GM23338 (cell line): ENCODE results near the gene INPP5A. TPM values are rescaled to one million over a fixed set of nuclear protein-coding genes. Genes with fewer than 3 reads are reported as not detected.

Source experiments
- ATAC-seq: fragments of 200-7000 bp; cut with Tn5 transposase; 3 replicates; pipeline ENCODE4 v1.9.1; 2020
- DNase-seq: peaks from one replicate; pipeline ENCODE4 v3.0.0-alpha.2; 2015; ENCODE audit warnings: low spot score
- H2AFZ ChIP-seq: fragments of 200-600 bp; sonication (generic); 2 replicates; pipeline ENCODE4 v1.8.0; 2016; ENCODE audit warnings: antibody characterized with exemption, mild to moderate bottlenecking, moderate library complexity
- H3F3A ChIP-seq: fragments of 200-600 bp; sonication (generic); replicated peaks from 2 replicates; pipeline ENCODE4 v1.8.0; 2017; ENCODE audit warnings: antibody characterized with exemption, mixed run types, low read depth
- H3K27ac ChIP-seq: fragments of 200-600 bp; sonication (generic); 2 replicates; pipeline ENCODE4 v1.6.1; 2016; ENCODE audit warnings: low read depth
- H3K27me3 ChIP-seq: fragments of 200-600 bp; sonication (generic); 2 replicates; pipeline ENCODE4 v1.8.0; 2016; ENCODE audit warnings: mild to moderate bottlenecking, mixed run types, moderate library complexity; ENCODE audit not compliant: insufficient read depth
- H3K36me3 ChIP-seq: fragments of 200-600 bp; sonication (generic); 2 replicates; pipeline ENCODE4 v1.8.0; 2016; ENCODE audit warnings: mild to moderate bottlenecking; ENCODE audit not compliant: insufficient read depth
- H3K4me1 ChIP-seq: fragments of 200-600 bp; sonication (generic); 2 replicates; pipeline ENCODE4 v1.8.0; 2016; ENCODE audit warnings: mild to moderate bottlenecking, moderate library complexity; ENCODE audit not compliant: insufficient read depth
- H3K4me2 ChIP-seq: fragments of 200-600 bp; sonication (generic); 2 replicates; pipeline ENCODE4 v1.7.1; 2017; ENCODE audit warnings: mixed run types
- H3K4me3 ChIP-seq: fragments of 200-600 bp; sonication (generic); 2 replicates; pipeline ENCODE4 v1.6.1; 2016; ENCODE audit warnings: mixed run types
- H3K79me2 ChIP-seq: fragments of 200-600 bp; sonication (generic); replicated peaks from 2 replicates; pipeline ENCODE4 v1.8.0; 2017; ENCODE audit warnings: mild to moderate bottlenecking; ENCODE audit not compliant: insufficient read depth
- H3K9me2 ChIP-seq: fragments of 200-600 bp; sonication (generic); 2 replicates; pipeline ENCODE4 v1.8.0; 2017; ENCODE audit not compliant: insufficient read depth
- H4K20me1 ChIP-seq: fragments of 200-600 bp; sonication (generic); replicated peaks from 2 replicates; pipeline ENCODE4 v1.8.0; 2017; ENCODE audit warnings: mild to moderate bottlenecking; ENCODE audit not compliant: insufficient read depth
- H3K27ac Mint-ChIP-seq: 2 replicates; pipeline ENCODE4 v1.8.0; 2020; ENCODE audit warnings: inconsistent platforms, mild to moderate bottlenecking, moderate library complexity, mixed read lengths
- H3K27me3 Mint-ChIP-seq: 3 replicates; pipeline ENCODE4 v1.8.0; 2022; ENCODE audit warnings: low read depth, mild to moderate bottlenecking, moderate library complexity, mixed read lengths, inconsistent platforms; ENCODE audit not compliant: insufficient read depth, poor library complexity
- H3K36me3 Mint-ChIP-seq: 3 replicates; pipeline ENCODE4 v1.8.0; 2021; ENCODE audit warnings: low read depth, mild to moderate bottlenecking, inconsistent platforms, moderate library complexity, mixed read lengths
- H3K4me1 Mint-ChIP-seq: 3 replicates; pipeline ENCODE4 v1.8.0; 2020; ENCODE audit warnings: mild to moderate bottlenecking, inconsistent platforms, mixed read lengths
- H3K4me3 Mint-ChIP-seq: 3 replicates; pipeline ENCODE4 v1.8.0; 2021; ENCODE audit warnings: moderate library complexity, mild to moderate bottlenecking, inconsistent platforms, mixed read lengths
- H3K9me3 Mint-ChIP-seq: 3 replicates; pipeline ENCODE4 v1.8.0; 2020; ENCODE audit warnings: moderate library complexity, mild to moderate bottlenecking, inconsistent platforms, mixed read lengths
- CREB1 ChIP-seq: fragments of 250-450 bp; sonication (Bioruptor Pico); IDR thresholded peaks from 2 replicates; pipeline ENCODE4 v1.5.0; 2020; ENCODE audit warnings: low read depth, mild to moderate bottlenecking, moderate library complexity
- EZH2 ChIP-seq: fragments of 200-600 bp; sonication (generic); IDR thresholded peaks from one replicate; pipeline ENCODE4 v1.8.0; 2017; ENCODE audit warnings: antibody characterized with exemption, mild to moderate bottlenecking, low read depth; ENCODE audit not compliant: unreplicated experiment
- EZH2phosphoT487 ChIP-seq: fragments of 200-600 bp; sonication (generic); IDR thresholded peaks from one replicate; pipeline ENCODE4 v1.8.1; 2018; ENCODE audit warnings: antibody characterized with exemption; ENCODE audit not compliant: unreplicated experiment
- JUNB ChIP-seq: IDR thresholded peaks from one replicate; pipeline ENCODE4 v1.6.1; 2016; ENCODE audit warnings: antibody characterized with exemption; ENCODE audit not compliant: unreplicated experiment
- NANOG ChIP-seq: IDR thresholded peaks from 2 replicates; pipeline ENCODE4 v1.6.1; 2016; ENCODE audit warnings: antibody characterized with exemption, borderline replicate concordance
- STAT1 ChIP-seq: IDR thresholded peaks from one replicate; pipeline ENCODE4 v1.6.1; 2016; ENCODE audit warnings: antibody characterized with exemption; ENCODE audit not compliant: unreplicated experiment
- ZNF114 ChIP-seq: fragments of 250-450 bp; sonication (Bioruptor Pico); IDR thresholded peaks from 2 replicates; pipeline ENCODE4 v1.5.0; 2020; ENCODE audit warnings: mild to moderate bottlenecking, moderate library complexity
- ZNF331 ChIP-seq: fragments of 250-450 bp; sonication (Bioruptor Pico); IDR thresholded peaks from 2 replicates; pipeline ENCODE4 v1.5.0; 2020; ENCODE audit warnings: low read depth, mild to moderate bottlenecking, moderate library complexity
- ZNF462 ChIP-seq: fragments of 250-450 bp; sonication (Bioruptor Pico); IDR thresholded peaks from 2 replicates; pipeline ENCODE4 v1.5.0; 2020; ENCODE audit warnings: mild to moderate bottlenecking, moderate library complexity
- polyA plus RNA-seq: library from polyadenylated mRNA; unstranded; fragments of >200 nt; fragmentation: Nextera tagmentation; extraction: Ambion mirVana; gene quantifications from 2 replicates; pipeline ENCODE4 v1.2.1, GENCODE V29; 2016
- total RNA-seq: library from RNA; depleted of rRNA; stranded (reverse); fragments of >200 nt; shearing (Covaris generic); gene quantifications from 2 replicates; pipeline ENCODE4 v1.2.3, GENCODE V29; 2014
- TF ChIP-seq, protein P1 (sequence below): IDR thresholded peaks from one replicate; pipeline ENCODE4 v1.6.1; 2018; ENCODE audit warnings: antibody characterized with exemption; ENCODE audit not compliant: unreplicated experiment
- TF ChIP-seq, protein P2 (sequence below): IDR thresholded peaks from 2 replicates; pipeline ENCODE4 v1.6.1; 2016; ENCODE audit warnings: antibody characterized with exemption

The INPP5A gene
- total and polyA plus RNA-seq, 2 experiments from 2014 or later = 5.9 to 40.6 TPM

DNA sequence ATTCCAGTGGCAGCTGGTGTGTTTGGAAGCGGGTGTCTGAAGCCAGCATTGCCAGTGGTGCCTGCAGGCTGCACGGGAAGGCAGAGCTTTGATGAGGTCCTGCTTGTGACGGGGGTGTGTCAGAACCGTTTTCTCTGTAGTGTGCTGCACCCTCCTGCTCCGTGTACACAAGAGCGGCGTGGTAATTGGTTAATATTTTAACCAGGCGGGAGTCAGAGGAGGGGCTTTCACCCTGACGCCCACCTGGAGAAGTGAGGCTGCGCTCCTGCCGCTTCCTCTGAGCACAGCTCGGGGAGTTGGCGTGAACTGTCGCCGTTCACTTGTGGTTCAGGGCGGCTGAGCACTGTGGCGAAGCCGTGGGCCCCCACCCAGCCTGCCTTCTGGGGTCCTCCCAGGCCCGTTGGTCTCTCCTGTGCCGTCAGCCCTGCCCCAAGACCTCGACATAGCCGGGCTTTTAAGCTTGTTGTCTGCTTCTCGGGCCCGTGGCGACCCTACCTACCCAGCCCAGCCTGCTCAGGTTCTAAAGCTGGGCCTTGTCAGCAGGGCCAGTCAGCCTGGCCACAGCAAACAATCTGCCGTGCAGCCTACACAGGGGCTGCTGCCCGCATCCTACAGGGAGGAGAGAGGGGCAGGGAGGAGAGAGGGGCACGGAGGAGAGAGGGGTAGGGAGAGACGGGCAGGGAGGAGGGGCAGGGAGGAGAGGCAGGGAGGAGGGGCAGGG, 236.8 kb downstream of the INPP5A start:
- Mint-ChIP-seq H3K27ac (no peak overlapping the region), H3K36me3 (peaks cover 4% of the 10 kb centered on the region), H3K4me1 (peaks cover 5% of the 10 kb centered on the region; the same call in 2 of the 3 replicates), H3K4me3 (no peak overlapping the region), H3K9me3 (no peaks in the 10 kb centered on the region; the same call in 1 of the 3 replicates), H3K27me3 (peaks cover 9% of the 10 kb centered on the region)
- H3K79me2 ChIP-seq = no peaks in the 10 kb centered on the region
- no peak for TF ChIP-seq EZH2phosphoT487
- TF ChIP-seq, protein P1, sequence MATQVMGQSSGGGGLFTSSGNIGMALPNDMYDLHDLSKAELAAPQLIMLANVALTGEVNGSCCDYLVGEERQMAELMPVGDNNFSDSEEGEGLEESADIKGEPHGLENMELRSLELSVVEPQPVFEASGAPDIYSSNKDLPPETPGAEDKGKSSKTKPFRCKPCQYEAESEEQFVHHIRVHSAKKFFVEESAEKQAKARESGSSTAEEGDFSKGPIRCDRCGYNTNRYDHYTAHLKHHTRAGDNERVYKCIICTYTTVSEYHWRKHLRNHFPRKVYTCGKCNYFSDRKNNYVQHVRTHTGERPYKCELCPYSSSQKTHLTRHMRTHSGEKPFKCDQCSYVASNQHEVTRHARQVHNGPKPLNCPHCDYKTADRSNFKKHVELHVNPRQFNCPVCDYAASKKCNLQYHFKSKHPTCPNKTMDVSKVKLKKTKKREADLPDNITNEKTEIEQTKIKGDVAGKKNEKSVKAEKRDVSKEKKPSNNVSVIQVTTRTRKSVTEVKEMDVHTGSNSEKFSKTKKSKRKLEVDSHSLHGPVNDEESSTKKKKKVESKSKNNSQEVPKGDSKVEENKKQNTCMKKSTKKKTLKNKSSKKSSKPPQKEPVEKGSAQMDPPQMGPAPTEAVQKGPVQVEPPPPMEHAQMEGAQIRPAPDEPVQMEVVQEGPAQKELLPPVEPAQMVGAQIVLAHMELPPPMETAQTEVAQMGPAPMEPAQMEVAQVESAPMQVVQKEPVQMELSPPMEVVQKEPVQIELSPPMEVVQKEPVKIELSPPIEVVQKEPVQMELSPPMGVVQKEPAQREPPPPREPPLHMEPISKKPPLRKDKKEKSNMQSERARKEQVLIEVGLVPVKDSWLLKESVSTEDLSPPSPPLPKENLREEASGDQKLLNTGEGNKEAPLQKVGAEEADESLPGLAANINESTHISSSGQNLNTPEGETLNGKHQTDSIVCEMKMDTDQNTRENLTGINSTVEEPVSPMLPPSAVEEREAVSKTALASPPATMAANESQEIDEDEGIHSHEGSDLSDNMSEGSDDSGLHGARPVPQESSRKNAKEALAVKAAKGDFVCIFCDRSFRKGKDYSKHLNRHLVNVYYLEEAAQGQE = no peak
- TF ChIP-seq CREB1 (CRISPR knock-in tag) = no peak
- no peak for TF ChIP-seq NANOG
- TF ChIP-seq, protein P2, sequence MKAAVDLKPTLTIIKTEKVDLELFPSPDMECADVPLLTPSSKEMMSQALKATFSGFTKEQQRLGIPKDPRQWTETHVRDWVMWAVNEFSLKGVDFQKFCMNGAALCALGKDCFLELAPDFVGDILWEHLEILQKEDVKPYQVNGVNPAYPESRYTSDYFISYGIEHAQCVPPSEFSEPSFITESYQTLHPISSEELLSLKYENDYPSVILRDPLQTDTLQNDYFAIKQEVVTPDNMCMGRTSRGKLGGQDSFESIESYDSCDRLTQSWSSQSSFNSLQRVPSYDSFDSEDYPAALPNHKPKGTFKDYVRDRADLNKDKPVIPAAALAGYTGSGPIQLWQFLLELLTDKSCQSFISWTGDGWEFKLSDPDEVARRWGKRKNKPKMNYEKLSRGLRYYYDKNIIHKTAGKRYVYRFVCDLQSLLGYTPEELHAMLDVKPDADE = no peak
- TF ChIP-seq ZNF462 (CRISPR knock-in tag) = no peak
- no peak for TF ChIP-seq EZH2
- TF ChIP-seq ZNF331 (CRISPR knock-in tag) = no peak
- TF ChIP-seq ZNF114 (CRISPR knock-in tag) = no peak
- no peak for TF ChIP-seq JUNB
- TF ChIP-seq STAT1 = no peak
- H3K4me3 ChIP-seq = no peak overlapping the region
- no peak overlapping the region for H3K27ac ChIP-seq
- ATAC-seq = peak; percentile 79
- no peak overlapping the region for H3K4me2 ChIP-seq
- no peaks in the 10 kb centered on the region for H3K27me3 ChIP-seq
- H4K20me1 ChIP-seq = no peaks in the 10 kb centered on the region
- DNase-seq = peak; percentile 44
- no peaks in the 10 kb centered on the region for H3F3A ChIP-seq
- H3K36me3 ChIP-seq = no peaks in the 10 kb centered on the region
- H3K4me1 ChIP-seq = no peaks in the 10 kb centered on the region
- H2AFZ ChIP-seq = no peak overlapping the region
- no peaks in the 10 kb centered on the region for H3K9me2 ChIP-seq
